ENCODE data around the gene GNA15. TPM values are rescaled to one million over a fixed set of nuclear protein-coding genes. Genes with fewer than 3 reads are reported as not detected.
"Not testable (repeated sequence)": the region's sequence is repeated elsewhere in the genome, so short reads cannot be mapped to it uniquely, and the experiment has no call there.

GNA15 gene
- total RNA-seq, 1 donor from 2014 or later, result 0.80 TPM

DNA sequence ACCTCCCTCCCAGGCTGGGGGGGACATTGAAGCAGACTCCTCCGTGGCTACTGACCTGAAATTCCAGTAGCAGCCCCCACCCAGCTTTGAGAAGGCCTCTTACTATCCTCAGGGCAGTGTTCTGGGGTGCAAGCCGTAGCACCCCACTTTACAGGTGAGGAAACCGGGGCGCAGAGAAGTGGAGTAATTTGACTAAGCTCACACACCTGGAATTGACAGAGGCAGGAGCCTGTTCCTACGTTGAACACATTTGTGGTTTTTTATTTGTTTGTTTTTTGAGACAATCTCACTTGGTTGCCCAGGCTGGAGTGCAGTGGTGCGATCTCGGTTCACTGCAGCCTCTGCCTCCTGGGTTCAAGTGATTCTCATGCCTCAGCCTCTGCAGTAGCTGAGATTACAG lies 28.1 kb downstream of the GNA15 start:
- DNase-seq (no peak), ATAC-seq (ENCODE audit: low read depth) (no peak)
- intact Hi-C loops (cut with micrococcal nuclease), result loop anchor here (1.0 kb wide), 6 partner anchors 18 to 277 kb away; no protein-coding TSS in a partner anchor
- Mint-ChIP-seq H3K9me3 (no peaks in the 10 kb centered on the region), H3K27ac (no peak overlapping the region), H3K36me3 (ENCODE audit: low read depth) (no peaks in the 10 kb centered on the region), H3K4me1 (peaks cover 24% of the 10 kb centered on the region), H3K4me3 (no peak overlapping the region), H3K27me3 (no peaks in the 10 kb centered on the region)
- TF ChIP-seq CTCF (IDR thresholded peaks at IDR 0.05), result no peak
- POLR2A ChIA-PET, result interaction anchor here (1.1 kb wide), 1 partner anchor 15 kb away, joined by 3 read pairs; no protein-coding TSS in a partner anchor
- CTCF ChIA-PET, result interaction anchor here (0.5 to 3.6 kb wide), 12 partner anchors 17 to 213 kb away, joined by 3 to 32 read pairs (median 4); no protein-coding TSS in a partner anchor

GRCh38 chr19:3167533-3168272 lies 31.9 kb downstream of the GNA15 start:
- ATAC-seq (ENCODE audit: low read depth), result no peak
- TF ChIP-seq CTCF (IDR thresholded peaks at IDR 0.05), result no peak
- Mint-ChIP-seq H3K9me3 (no peaks in the 10 kb centered on the region), H3K4me3 (no peak overlapping the region), H3K27ac (no peak overlapping the region), H3K36me3 (ENCODE audit: low read depth) (no peaks in the 10 kb centered on the region), H3K4me1 (peaks cover 56% of the 10 kb centered on the region), H3K27me3 (no peaks in the 10 kb centered on the region)
- POLR2A ChIA-PET, result interaction anchor here (1.1 kb wide), 1 partner anchor 11 kb away, joined by 3 read pairs; the partner anchor contains the start of gene S1PR4
- DNase-seq, result no peak
- CTCF ChIA-PET, result no interaction called here
- intact Hi-C loops (cut with micrococcal nuclease), result no loop called here

- Mint-ChIP-seq H3K27me3 (no peaks in the 10 kb centered on the region), H3K36me3 (ENCODE audit: low read depth) (peaks cover 2% of the 10 kb centered on the region), H3K4me3 (peak overlapping the region; percentile 57), H3K9me3 (no peaks in the 10 kb centered on the region), H3K4me1 (peaks cover 54% of the 10 kb centered on the region), H3K27ac (peak overlapping the region; percentile 85)
- CTCF ChIA-PET, result no interaction called here
- peak; percentile 76 for ATAC-seq (ENCODE audit: low read depth)
- intact Hi-C loops (cut with micrococcal nuclease), result no loop called here
- no peak for TF ChIP-seq CTCF (IDR thresholded peaks at IDR 0.05)
- DNase-seq, result no peak
- POLR2A ChIA-PET, result interaction anchor here (1.0 kb wide), 1 partner anchor 137 kb away, joined by 3 read pairs; no protein-coding TSS in a partner anchor
These were observed 36.2 kb downstream of the GNA15 start for GRCh38 chr19:3171894-3172672.

GRCh38 chr19:3172673-3173000 lies 36.8 kb downstream of the GNA15 start:
- peaks cover 55% of the 10 kb centered on the region for H3K4me1 Mint-ChIP-seq
- DNase-seq, result peak; percentile 67
- intact Hi-C loops (cut with micrococcal nuclease); H3K36me3 Mint-ChIP-seq (ENCODE audit: low read depth); POLR2A ChIA-PET; H3K27me3 Mint-ChIP-seq; ATAC-seq (ENCODE audit: low read depth); H3K9me3 Mint-ChIP-seq; CTCF ChIA-PET: not testable (repeated sequence)
- peak overlapping the region; percentile 85 for H3K27ac Mint-ChIP-seq
- H3K4me3 Mint-ChIP-seq, result peak overlapping the region; percentile 57

GRCh38 chr19:3175781-3176714 lies 40.2 kb downstream of the GNA15 start:
- peak overlapping the region; percentile 87 for H3K27ac Mint-ChIP-seq
- CTCF ChIA-PET, result no interaction called here
- H3K27me3 Mint-ChIP-seq, result no peaks in the 10 kb centered on the region
- ATAC-seq (ENCODE audit: low read depth) (no peak), DNase-seq (no peak)
- peak overlapping the region; percentile 6 for H3K4me3 Mint-ChIP-seq
- no peaks in the 10 kb centered on the region for H3K9me3 Mint-ChIP-seq
- POLR2A ChIA-PET, result interaction anchor here (0.6 to 1.0 kb wide), 2 partner anchors 10 to 293 kb away, joined by 3 to 8 read pairs; partner anchors contain the start of gene NCLN
- H3K4me1 Mint-ChIP-seq, result peaks cover 56% of the 10 kb centered on the region
- intact Hi-C loops (cut with micrococcal nuclease), result loop anchor here (5.0 kb wide), 2 partner anchors 114 to 199 kb away; partner anchors contain the start of genes TLE5 and TLE6
- TF ChIP-seq CTCF (IDR thresholded peaks at IDR 0.05), result no peak
- H3K36me3 Mint-ChIP-seq (ENCODE audit: low read depth), result peaks cover 14% of the 10 kb centered on the region
